NCI-H2081 (cell line): ENCODE results near the gene WDR37.
"Not testable (repeated sequence)": the region's sequence is repeated elsewhere in the genome, so short reads cannot be mapped to it uniquely, and the experiment has no call there.

ENCODE experiments used
- DNase-seq, 2 experiments: peaks; one replicate each; lab custom pipeline; 2025; lab: John Stamatoyannopoulos, UW

The WDR37 gene

DNA sequence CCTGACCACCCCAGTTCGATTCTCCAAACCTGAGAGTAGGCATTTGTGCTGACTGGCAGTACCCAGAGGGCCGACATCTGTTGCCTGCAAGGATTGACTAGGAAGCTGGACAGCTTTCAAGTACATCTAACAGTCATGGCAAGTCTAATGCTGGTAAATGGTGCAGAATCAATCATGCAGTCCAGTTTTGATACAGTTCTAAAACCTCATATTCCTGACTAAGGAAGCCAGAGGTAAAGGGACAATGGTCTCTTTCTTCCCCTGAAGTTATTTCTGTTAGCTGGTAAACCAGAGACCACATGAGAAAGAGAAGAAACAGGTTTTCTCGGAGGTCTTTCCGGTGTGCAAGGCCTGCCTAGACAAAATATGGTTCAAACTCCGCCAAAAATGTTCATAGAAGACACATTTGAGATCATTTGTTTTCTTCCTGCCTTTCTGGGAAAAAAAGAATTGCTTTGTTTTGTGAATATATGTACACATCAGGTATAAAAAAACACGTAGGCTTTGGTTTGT is 97.1 kb downstream of the WDR37 start:
- no peak for DNase-seq

DNA sequence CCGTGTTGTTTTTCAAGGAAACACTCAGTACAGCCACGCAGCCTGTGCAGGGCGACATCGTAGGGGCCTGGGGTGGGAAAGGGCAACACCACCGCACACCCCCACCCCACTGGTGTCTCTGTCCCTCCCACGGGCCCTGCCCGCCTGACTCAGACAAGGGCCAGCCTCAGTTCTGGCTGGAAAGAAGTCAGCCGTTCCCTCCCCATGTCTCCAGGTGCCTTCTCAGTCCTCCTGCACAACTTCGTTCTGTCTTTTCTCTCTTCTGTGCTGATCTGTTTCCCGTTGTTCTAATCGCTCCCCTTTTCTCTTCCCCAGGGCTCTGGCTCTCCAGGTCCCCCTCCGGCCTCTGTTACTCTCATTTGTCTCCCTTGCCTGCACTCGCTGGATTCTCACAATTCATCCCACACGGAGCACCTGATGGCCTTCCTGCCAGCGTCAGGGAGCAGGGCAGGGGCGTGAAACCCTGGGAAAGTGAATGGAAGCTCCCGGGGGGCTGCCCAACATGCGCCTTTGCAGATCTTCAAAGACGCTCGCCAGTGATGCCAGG is 97.7 kb downstream of the WDR37 start:
- DNase-seq = no peak

DNA sequence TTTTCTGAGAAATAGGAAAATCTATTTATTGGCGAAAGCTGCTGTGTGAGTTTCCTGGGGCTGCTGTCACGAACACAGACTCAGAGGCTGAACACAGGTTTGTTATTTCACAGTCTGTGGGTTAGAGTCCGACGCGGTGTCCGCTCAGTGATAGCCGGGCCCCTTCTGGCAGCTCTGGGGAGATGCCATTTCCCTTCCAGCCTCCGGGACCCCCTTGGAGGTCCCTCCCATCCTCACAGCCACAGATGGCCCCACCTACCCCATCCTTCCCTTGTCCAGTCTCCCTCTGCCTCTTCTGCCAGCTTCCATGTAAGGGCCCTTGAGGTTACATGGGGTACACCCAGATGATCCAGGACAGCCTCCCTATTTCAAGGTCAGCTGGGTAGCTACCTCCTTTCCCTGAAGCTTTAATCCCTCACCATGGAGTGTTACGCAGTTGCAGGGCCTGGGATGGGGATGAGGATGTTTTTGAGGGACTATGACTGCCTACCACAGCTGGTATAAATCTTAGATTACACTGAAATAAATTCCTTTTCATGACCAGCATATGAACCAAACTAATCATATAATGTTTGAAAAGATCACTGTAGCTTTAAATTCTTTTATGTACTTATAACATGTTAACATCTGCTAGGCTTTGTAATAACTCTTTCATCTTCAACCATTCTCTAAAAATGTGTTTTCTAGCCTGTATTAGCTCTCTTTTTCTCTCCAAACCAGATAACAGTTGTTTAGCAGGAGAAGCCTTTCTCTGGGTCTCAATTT is 98.5 kb downstream of the WDR37 start:
- DNase-seq = no peak

DNA sequence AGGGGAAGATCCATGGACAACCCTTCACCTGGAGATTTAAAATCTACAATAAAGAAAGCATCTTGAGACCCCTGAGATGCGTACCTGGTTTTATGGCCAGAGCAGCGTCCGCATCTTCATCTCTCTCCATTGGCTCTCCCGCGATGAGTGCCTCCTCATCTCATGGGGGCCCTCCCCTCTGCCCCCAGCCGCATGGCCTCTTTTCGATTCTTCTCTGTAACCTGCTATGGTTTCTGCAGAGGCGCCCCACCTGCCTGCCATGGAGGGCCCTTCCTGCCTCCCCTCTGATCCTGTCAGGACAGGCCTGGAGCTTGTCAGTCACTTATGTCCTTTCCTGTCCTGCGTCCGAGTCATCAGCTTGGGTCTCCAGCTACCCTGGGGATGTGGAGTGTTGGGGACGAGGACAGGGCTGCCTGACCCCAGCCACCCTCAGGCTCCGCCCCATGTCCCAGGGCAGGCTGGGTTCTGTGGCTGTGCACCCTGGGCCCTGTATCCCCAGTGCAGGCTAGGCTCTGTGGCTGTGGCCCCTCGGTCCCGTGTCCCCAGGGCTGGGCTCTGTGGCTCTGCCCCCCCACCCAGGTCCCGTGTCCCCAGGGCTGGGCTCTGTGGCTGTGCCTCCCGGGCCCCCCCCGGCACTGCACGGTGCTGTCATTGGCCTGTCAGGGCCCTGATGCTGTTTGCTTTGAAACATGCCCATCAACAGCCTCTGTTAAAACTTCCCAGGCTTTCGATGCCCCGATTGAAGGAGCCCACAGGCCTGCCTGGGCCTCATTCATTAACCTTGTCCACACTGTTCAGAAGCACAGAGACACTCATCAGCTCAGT is 99.8 kb downstream of the WDR37 start:
- DNase-seq = no peak

DNA sequence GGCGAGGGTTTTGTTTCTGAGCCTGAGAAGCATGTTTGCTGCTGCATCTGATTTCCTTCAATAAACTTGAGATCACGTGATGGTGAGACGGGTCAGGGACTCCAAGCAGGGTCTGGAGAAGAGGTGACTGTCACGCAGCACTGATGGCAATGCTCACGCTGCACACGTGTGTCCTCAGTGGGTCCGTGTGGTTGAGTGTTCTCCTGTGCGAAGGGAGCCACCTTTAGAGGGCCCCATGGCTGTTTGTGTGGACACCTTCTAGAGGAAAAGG is 100.4 kb downstream of the WDR37 start:
- DNase-seq = no peak

DNA sequence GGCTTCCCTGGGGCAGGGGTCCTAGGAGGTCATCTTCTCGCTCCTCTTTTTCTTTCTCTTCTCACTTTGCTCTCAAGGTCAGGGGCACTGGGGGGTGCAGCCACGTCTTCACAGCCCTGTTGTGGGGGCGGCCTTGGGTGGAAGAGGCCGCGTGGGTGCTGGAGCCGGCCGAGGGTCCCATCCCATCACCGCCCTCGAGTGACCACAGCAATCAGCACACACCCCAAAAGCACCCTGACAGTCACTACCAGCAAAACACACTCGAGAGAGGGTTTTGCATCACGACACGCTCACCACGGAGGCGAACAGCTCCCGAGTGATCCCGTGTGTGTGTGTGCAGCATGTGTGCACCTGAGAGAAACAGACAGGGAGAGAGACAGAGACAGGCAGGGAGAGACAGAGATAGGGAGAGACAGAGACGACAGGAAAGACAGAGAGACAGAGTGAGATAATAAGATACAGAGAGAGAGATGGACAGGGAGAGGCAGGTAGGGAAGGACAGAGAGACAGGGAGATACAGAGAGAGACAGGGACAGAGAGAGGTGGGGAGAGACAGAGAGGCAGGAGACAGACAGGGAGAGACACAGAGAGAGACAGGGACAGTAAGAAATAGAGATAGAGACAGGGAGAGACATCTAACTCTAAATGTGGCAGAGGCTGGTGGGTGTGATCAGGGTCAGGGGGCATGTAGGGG is 100.9 kb downstream of the WDR37 start:
- DNase-seq = no peak

DNA sequence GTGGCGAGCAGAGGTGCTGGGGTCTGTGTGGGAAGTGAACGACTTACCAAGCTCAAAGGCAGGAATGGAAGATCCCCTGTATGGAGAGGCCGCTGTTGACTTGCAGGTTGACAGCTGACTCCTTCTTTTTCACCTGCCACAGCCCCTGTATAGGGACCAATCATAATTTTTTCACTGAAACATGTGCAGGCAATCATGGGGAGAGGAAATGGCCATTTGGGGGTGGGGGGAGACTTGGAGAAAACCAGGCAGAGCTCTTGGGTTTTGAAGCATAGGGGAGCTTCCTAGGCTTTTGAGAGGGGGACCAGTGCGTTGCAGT is 101.4 kb downstream of the WDR37 start:
- no peak for DNase-seq

DNA sequence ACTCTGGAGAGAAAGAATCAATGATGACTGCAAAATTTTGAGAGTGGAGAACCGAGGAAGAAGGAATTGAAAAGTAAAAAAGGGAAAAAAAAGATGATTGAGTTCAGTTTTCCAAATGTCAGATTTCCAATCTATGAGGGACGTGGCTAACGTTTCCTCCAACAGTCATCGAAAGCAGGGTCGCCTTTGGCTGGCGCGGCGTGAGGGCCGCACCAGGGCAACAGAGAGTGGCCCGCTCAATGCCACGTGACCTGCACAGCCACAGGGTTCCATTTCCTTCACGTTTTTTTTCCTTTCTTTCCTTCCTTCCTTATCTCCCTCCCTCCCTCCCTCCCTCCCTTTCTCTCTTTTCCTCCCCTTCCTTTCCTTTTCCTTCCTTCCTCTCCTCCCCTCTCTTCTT is 101.9 kb downstream of the WDR37 start:
- DNase-seq = no peak

DNA sequence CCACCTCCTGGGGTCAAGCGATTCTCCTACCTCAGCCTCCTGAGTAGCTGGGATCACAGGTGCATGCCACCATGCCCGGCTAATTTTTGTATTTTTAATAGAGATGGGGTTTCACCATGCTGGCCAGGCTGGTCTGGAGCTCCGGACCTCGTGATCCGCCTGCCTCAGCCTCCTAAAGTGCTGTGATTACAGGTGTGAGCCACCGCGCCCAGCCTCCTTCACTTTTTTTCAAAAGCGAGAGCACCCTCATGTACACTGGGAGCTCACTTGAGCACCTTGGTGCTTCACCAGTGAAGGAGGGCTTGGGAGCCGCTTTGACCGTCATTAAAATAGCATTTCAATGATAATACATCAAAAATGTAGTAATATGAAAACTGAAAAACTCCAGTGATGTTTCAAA is 102.4 kb downstream of the WDR37 start:
- DNase-seq = not testable (repeated sequence)

DNA sequence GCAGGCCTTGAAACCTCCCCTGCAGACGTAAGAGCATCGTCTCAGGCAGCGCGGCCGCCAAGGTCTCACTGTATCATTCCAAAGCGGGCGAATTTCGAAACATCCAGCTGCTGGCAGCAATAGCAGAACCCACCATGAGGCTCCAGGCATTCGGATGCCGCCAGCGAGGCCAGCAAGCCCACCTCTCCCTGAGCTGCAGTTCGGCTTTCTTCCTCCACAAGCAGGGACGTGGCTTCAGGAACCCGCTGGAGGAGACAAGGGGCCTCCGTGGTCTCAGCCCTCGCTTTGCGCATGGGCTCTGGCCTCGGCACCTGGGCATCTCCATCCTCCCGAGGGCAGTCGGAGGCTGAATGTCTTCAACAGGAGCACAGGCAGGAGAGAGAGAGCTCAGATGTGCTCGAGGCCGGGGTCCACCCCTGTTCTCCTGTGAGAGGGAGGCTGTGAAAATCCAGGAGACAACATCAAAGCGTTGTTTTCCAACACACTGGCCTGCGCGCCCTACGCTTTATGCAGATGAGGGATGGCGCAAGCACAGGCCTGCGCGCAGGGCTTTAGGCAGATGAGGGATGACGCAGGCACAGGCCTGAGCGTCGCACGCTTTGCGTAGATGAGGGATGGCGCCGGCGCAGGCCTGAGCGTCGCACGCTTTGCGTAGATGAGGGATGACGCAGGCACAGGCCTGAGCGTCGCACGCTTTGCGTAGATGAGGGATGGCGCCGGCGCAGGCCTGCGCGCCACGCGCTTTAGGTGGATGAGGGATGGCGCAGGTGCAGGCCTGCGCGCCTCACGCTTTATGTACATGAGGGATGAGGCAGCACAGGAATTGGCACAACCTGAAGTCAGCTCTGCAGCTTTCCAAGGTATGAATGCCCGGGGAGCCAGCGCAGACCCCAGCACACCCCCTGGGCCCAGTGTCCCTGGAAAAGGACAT is 103.2 kb downstream of the WDR37 start:
- DNase-seq = no peak

DNA sequence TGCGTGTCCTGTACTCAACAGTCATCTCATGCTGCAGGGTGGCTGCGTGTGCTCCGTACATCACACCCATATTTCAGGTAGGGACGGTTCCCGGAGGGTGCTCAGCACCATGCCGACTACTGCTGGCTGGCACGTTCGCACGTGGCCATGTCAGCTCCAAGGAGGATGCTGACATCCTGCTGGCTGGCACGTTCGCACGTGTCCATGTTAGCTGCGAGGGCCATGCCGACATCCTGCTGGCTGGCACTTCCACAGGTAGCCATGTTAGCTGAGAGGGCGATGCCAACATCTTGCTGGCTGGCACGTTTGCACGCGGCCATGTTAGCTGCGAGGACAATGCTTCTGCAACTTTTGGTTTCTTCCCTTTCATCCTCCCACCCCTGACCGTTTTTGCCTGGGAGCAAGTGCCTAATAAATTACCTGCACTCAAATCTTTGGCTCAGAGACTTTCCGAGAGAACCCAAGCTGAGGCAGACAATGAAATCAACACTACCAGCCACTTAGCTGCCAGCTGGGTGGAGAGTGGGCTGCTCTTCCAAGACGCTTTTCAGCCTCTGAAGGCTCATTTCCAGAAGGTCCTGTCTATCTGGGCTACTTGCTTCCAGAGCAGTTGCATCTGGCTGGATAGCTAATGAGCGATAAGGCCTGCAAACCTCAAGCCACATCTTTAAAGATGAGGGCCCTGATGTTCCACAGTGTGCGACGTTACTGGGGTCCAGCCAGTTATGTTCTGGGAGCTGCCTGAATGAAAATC is 104.6 kb downstream of the WDR37 start:
- no peak for DNase-seq

DNA sequence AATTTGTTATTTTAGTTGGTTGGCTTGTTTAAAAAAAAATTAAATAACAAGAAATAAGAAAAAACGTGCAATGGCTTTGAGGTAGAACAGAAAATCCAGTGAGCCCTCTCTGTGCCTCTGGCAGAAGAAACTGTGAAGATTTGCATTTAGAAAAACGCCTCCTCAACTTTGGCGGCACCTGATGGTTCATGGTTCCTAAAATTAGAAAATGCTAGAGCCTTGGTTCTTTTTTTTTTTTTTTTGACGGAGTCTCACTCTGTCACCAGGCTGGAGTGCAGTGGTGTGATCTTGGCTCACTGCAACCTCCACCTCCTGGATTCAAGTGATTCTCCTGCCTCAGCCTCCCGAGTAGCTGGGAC is 105.1 kb downstream of the WDR37 start:
- not testable (repeated sequence) for DNase-seq

DNA sequence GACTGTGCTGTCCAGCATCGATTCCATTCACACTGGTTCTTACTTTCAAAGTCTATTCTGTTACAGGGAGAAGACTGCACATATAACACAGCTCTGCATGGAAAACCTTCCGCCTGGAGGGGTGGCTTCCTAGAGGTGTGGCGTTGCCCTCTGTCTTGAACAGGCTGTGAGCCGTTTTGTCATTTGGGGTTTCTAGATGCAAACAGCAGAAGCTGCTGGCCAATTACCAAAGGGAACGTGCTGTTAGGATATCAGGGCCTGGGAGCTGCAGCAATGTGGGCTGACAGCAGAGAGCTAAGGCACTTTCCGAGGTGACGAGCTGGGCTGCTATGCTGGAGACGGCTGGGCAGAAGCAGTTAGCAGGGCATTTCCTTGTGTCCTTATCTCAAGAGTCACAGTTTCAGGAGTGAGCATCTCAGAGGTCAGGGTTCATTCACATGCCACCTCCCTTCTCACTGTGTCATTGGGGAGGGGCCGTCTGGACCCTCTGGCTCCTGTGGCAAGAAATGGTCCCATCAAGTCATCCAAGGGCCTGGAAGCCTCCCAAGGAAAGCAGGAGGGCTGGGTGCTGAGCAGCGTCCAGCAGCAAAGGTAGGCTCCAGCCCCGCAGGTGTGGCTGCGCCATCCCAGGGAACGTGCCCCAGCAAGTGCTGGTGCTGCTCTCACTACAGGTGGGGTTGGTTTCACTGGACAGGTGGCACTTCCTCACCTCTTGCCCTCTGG is 106.5 kb downstream of the WDR37 start:
- no peak for DNase-seq

DNA sequence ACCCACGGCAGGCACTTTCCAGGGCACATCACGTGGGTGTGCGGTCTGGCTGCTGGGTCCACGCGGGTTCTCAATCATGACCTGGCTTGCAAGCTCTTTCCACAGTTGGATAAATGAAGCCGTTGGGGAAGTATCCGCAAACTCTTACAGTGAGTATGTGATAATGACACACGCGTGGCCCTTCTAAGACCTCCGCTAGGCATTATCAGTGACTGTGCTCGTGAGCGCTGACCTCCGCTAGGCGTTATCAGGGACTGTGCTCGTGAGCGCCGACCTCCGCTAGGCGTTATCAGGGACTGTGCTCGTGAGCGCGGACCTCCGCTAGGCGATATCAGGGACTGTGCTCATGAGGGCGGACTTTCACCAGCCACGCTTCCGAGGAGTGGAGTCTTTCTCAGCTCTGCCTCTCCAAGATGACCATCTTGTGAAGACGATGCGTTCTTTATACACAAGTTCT is 107.0 kb downstream of the WDR37 start:
- DNase-seq = no peak

DNA sequence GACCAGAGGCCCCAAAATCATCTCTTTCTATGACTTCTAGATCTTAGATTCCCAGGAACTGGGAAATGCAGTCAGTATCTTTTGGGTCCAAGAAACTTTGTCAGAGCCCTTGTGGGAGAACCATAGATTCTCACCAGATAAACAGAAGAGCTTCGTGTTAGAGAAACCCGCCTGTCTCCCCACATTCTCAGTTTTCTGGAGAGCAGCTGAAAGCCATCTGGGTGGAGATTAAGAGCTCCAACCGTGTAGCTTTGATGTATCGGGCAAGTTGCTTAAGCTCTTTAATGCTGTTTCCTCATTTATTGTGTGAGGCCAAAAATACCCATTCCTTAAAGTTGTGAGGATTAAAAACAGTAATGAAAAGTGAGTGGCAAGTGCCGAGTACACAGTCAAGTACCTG is 107.6 kb downstream of the WDR37 start:
- DNase-seq = no peak

DNA sequence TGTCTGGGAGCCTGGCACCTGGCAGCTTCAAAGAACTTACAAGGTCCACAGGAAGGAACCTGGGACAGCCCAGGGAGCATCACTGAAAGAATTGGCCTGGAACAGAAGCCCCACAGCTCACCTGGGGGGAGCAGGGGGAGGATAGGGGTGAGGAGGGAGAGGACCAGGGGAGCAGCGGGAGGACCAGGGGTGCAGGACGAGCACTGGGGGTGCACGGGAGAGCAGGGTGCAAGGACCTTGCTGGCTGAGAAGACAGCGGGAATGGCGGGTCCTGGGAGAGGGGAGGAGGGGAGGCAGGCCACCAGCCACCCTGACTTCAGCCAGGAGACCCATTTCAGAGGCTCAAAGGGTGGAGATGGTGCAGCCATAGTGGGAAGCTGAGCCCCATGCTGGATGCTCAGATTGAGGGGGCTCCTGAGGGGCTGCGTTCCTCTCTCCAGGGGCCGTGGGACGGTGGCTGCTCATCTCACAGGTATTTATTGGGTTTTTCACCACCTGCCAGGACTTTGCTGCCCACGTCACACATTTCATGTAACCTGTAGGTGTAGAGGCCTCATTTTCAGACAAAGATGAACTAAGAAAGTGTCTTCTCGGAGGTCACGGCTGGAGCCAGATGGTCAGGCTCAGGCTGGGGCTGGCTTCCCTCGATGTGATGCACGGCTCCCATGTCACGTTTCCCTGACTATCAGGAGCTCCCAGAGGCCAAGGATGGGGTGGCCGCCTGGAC is 110.1 kb downstream of the WDR37 start:
- no peak for DNase-seq

DNA sequence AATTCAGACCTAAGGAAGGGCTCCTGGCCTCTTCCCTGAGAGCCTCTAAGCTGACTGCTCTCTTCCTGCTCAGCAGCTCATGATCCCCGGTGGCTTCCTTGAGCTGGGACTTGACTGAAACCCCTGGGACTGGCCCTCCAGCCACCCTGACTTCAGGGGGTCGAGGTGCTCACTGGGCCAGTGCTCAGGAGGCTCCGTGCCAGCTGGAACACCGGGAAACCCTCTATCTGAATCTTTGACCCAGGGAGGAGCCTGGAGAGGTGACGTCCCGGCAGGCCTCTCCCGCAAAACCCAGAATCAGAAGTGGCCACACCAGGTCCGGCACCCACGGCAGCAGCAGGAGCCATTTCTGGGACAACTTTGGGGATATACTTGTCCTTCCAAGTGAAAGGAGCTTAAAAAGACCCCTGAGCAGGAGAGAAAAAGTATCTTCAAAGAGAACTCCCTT is 110.7 kb downstream of the WDR37 start:
- DNase-seq = no peak

DNA sequence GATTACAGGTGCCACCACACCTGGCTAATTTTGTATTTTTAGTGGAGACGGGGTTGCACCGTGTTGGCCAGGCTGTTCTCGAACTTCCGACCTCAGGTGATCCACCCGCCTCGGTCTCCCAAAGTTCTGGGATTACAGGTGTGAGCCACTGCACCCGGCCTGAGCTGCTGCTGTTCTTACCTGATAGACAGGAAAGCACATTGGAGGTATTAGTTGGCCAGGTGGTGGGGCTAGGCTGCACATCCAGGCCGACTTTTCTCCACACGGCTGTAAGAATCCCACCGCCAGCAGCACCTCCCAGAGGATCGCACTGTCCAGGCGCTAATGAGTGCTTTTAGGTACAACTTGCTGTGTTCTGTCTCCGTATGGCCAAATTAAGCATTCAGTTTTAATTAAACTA is 112.6 kb downstream of the WDR37 start:
- no peak for DNase-seq

DNA sequence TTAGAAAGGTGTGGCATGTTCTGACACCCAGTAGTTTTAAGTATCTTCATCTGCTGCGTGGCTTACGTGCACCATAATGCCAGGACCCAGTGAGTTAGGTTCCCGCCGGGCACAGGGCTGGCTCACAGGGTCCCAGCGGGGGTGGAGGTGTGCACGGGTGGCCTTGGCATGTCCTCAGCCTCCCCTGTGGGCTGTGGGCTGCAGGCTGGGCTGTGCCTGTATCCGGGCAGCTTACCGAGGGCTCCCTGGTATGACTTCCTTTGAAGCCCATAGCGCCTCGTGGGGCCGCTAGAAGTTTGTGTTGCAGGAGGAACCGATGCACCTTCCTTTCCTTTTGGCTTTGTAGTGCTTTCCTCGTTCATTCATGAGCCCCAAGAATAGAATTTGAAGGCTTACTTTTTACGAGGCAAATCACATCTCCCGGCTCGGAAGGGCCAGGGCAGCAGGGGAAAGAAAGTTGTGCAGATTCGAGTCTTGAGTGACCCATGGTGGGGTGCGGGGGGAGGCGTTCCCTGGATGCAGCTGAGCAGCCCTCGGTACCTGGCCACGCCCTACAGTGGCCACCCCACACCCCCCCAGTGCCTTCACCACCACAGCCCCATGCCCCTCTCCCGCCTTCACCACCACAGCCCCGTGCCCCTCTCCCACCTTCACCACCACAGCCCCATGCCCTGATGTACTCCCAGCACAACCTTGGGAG is 113.2 kb downstream of the WDR37 start:
- no peak for DNase-seq
